Head of caudate nucleus (tissue), 42 donors: ENCODE data around the gene FAM81A.

Source experiments
- DNase-seq, 42 donors: peaks; one replicate each; pipeline versions ENCODE4 v3.0.0 to v3.0.0-alpha.2; 2020 to 2021; ENCODE audit warnings: mixed read lengths in 7 of 42
- intact Hi-C: fragments of 100-400 bp; cut with DNase I; formaldehyde crosslinking; loops from one replicate; pipeline ENCODE4 v1.15.0; 2022

Gene FAM81A

GRCh38 chr15:59555696-59556095 is 117.7 kb downstream of the FAM81A start:
- DNase-seq: no peak
- intact Hi-C loops: no loop called here

- DNase-seq: no peak
- intact Hi-C loops: no loop called here
These were observed 118.4 kb downstream of the FAM81A start for GRCh38 chr15:59556380-59556779.

GRCh38 chr15:59557581-59557980 is 119.6 kb downstream of the FAM81A start:
- intact Hi-C loops: no loop called here

DNA sequence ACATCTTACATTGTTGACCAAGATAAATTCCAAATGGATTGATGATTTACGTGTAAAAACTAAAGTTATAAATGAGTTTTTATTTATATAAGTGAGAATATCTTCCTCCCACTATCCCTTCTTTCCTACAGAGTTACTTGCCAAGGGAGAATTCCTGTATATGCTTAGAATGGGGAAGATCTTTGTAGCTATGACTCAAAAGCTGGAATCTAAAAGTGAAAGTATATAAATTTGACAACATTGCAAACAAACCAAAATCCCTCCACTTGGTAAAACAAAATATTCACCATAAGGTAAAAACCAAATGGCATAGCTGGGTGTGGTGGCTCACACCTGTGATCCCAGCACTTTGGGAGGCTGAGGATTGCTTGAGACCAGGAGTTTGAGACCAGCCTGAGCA is 120.9 kb downstream of the FAM81A start:
- DNase-seq: no peak
- intact Hi-C loops: no loop called here

More at GRCh38 chr15:59557581-59557980, 119.6 kb downstream of the FAM81A start:
- no peak for DNase-seq

- intact Hi-C loops: no loop called here
- no peak for DNase-seq
These were observed 123.6 kb downstream of the FAM81A start for GRCh38 chr15:59561547-59561946.

GRCh38 chr15:59562448-59563186 is 124.6 kb downstream of the FAM81A start:
- no peak for DNase-seq
- intact Hi-C loops: no loop called here

- intact Hi-C loops: no loop called here
- DNase-seq: no peak
These were observed 127.3 kb downstream of the FAM81A start for GRCh38 chr15:59565299-59565698.

DNA sequence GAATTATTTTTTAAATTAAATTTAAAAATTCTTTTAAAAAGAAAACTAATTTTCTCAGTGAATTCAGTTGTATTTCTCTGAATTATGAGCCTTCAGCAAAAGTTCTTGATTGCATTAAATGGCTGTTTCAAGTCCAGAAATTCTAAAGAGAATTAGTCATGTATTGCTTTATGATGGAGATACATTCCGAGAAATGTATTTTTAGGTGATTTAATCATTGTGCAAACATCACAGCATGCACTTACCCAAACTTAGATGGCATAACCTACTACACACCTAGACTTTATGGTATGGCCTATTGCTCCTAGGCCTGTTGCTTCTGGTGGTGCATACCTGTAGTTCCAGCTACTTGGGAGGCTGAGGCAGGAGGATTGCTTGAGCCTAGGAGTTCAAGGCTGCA is 129.3 kb downstream of the FAM81A start:
- no peak for DNase-seq
- intact Hi-C loops: no loop called here

DNA sequence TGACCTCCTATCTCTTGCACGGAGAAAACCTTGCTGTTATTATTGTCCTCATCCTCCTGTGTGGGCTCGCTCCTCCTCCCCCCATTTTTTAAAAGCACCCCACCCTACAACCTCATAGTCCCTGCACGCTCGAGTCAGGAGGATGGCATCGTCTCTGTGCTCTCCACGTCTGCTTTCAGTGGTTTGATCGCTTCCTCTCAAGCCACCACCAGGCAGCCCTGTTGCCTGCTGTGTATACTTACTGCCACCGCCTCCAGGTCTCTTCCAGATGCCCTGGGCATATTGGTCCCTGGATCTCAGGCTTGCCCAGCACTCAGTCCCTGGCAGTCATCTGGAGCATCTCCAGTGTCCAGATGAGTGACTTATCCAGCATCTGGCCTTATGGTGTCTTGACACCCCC is 131.5 kb downstream of the FAM81A start:
- no peak for DNase-seq
- intact Hi-C loops: no loop called here

- no peak for DNase-seq
- intact Hi-C loops: no loop called here
These were observed 132.3 kb downstream of the FAM81A start for GRCh38 chr15:59570315-59570714.

- no peak for DNase-seq
These were observed 133.6 kb downstream of the FAM81A start for GRCh38 chr15:59571606-59572005.

More at GRCh38 chr15:59571606-59572005, 133.6 kb downstream of the FAM81A start:
- intact Hi-C loops: no loop called here
